WI38 (cell line): ENCODE results near the gene CLDN7.

ENCODE experiments used
- H3K4me3 ChIP-seq: 2 replicates; pipeline ENCODE4 v1.5.1; 2011; ENCODE audit warnings: low read depth, mild to moderate bottlenecking, control low read depth, low read length
- CTCF ChIP-seq: IDR thresholded peaks from 2 replicates; pipeline ENCODE4 v1.5.1; 2012; ENCODE audit warnings: low read depth, mild to moderate bottlenecking, control low read depth, low read length

The CLDN7 gene

GRCh38 chr17:7266784-7267183 lies 4.5 kb upstream of the CLDN7 start:
- no peak for TF ChIP-seq CTCF
- H3K4me3 ChIP-seq: no peak overlapping the region

- H3K4me3 ChIP-seq: no peak overlapping the region
These were observed 1.5 kb upstream of the CLDN7 start for GRCh38 chr17:7263801-7264078.

GRCh38 chr17:7262935-7263800 lies 890 bp upstream of the CLDN7 start:
- no peak overlapping the region for H3K4me3 ChIP-seq
- no peak for TF ChIP-seq CTCF

More at GRCh38 chr17:7263801-7264078, 1.5 kb upstream of the CLDN7 start:
- TF ChIP-seq CTCF: no peak

- TF ChIP-seq CTCF: no peak
- no peak overlapping the region for H3K4me3 ChIP-seq
These were observed 693 bp downstream of the CLDN7 start for GRCh38 chr17:7261379-7262191.

GRCh38 chr17:7260651-7261378 lies 1.5 kb downstream of the CLDN7 start:
- no peak for TF ChIP-seq CTCF
- no peak overlapping the region for H3K4me3 ChIP-seq

- no peak overlapping the region for H3K4me3 ChIP-seq
- TF ChIP-seq CTCF: no peak
These were observed 2.1 kb downstream of the CLDN7 start for GRCh38 chr17:7260151-7260550.

- no peak overlapping the region for H3K4me3 ChIP-seq
- no peak for TF ChIP-seq CTCF
These were observed 2.8 kb downstream of the CLDN7 start for GRCh38 chr17:7259555-7259889.
